Mesendoderm (in vitro differentiated cells): Measurements from ENCODE around the gene WNT5B.

Experiments
- DNase-seq: peaks from one replicate; pipeline ENCODE4 v3.0.0; 2013
- H2AK5ac ChIP-seq: 2 replicates; pipeline ENCODE4 v1.6.1; 2013; ENCODE audit warnings: low read length, inconsistent platforms
- H2BK120ac ChIP-seq: 2 replicates; pipeline ENCODE4 v1.6.1; 2013; ENCODE audit warnings: low read depth, mild to moderate bottlenecking, low read length, moderate library complexity, mixed read lengths
- H2BK15ac ChIP-seq: replicated peaks from 2 replicates; pipeline ENCODE4 v1.6.1; 2013; ENCODE audit warnings: low read depth, mild to moderate bottlenecking, moderate library complexity
- H2BK5ac ChIP-seq: 2 replicates; pipeline ENCODE4 v1.6.1; 2013; ENCODE audit warnings: low read length, inconsistent platforms
- H3K18ac ChIP-seq: 2 replicates; pipeline ENCODE4 v1.6.1; 2013; ENCODE audit warnings: mild to moderate bottlenecking, low read length, mixed read lengths
- H3K23ac ChIP-seq: one replicate; pipeline ENCODE4 v1.6.1; 2013; ENCODE audit warnings: low read length
- H3K27ac ChIP-seq: 2 replicates; pipeline ENCODE4 v1.5.1; 2013; ENCODE audit warnings: low read depth, mild to moderate bottlenecking, inconsistent platforms, low read length, moderate library complexity
- H3K27me3 ChIP-seq: 2 replicates; pipeline ENCODE4 v1.6.1; 2013; ENCODE audit warnings: low read length, control low read depth, mild to moderate bottlenecking, inconsistent platforms; ENCODE audit not compliant: insufficient read depth, poor library complexity
- H3K36me3 ChIP-seq: 2 replicates; pipeline ENCODE4 v1.6.1; 2013; ENCODE audit warnings: low read length, inconsistent platforms; ENCODE audit not compliant: control insufficient read depth, insufficient read depth
- H3K4ac ChIP-seq: one replicate; pipeline ENCODE4 v1.6.1; 2013; ENCODE audit warnings: low read depth, mild to moderate bottlenecking, low read length, moderate library complexity
- H3K4me1 ChIP-seq: 2 replicates; pipeline ENCODE4 v1.6.1; 2013; ENCODE audit warnings: low read depth, low read length, inconsistent platforms; ENCODE audit not compliant: control insufficient read depth
- H3K4me2 ChIP-seq: 2 replicates; pipeline ENCODE4 v1.6.1; 2013; ENCODE audit warnings: low read length
- H3K4me3 ChIP-seq: 2 replicates; pipeline ENCODE4 v1.5.1; 2013; ENCODE audit warnings: mild to moderate bottlenecking, low read length
- H3K56ac ChIP-seq: one replicate; pipeline ENCODE4 v1.6.1; 2013; ENCODE audit warnings: low read length
- H3K79me1 ChIP-seq: 2 replicates; pipeline ENCODE4 v1.6.1; 2013; ENCODE audit warnings: low read length, inconsistent platforms
- H3K79me2 ChIP-seq: 2 replicates; pipeline ENCODE4 v1.6.1; 2013; ENCODE audit warnings: mild to moderate bottlenecking, low read length; ENCODE audit not compliant: control insufficient read depth, insufficient read depth
- H3K9ac ChIP-seq: 2 replicates; pipeline ENCODE4 v1.6.1; 2013; ENCODE audit warnings: low read length, inconsistent platforms
- H4K5ac ChIP-seq: one replicate; pipeline ENCODE4 v1.6.1; 2013; ENCODE audit warnings: low read length
- H4K8ac ChIP-seq: one replicate; pipeline ENCODE4 v1.6.1; 2013; ENCODE audit warnings: low read depth, mild to moderate bottlenecking, control low read depth, low read length, moderate library complexity
- WGBS: extraction: QIAGEN DNeasy Blood & Tissue Kit; methylation state at CpG from one replicate; pipeline ENCODE4 v1.1.7; 2013; ENCODE audit warnings: low lambda C conversion rate, missing lambda C conversion rate; ENCODE audit not compliant: insufficient coverage; ENCODE audit errors: extremely low coverage; 5-methylcytosine and 5-hydroxymethylcytosine counted together

The WNT5B gene

DNA sequence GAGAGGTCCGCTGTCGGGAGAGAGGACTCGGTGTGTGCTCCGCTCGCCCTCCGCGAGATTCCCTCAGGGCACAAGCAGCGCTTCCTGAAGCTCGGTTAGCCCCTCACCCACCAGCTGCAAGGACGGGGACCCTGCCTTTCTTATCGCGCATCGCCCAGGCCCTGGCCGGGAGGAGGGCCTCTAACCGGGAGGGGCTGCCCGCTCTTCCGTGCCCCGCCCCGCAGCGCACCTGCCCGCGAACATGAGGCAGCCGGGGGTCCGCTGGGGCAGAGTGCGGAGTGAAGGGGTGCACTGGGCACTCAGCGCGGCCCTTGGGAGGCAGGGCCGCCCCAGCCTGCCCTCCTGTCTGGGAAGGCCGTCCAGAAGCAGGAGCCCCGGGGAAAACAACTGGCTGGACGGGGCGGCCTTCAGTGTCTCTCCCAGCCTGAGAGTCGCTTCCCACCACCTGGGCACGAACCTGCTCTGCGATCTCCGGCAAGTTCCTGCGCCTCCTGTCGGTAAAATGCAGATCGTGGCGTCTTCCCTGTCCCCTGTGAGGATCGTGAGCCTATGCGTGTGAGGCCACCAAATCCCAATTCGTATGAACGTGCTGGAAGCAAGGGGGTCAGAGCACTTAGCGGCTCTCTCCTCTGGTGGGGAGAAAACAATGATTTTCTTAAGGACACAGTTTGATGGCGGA, 33.9 kb downstream of the WNT5B start:
- H3K4me2 ChIP-seq: peak overlapping the region; percentile 61
- H3K27ac ChIP-seq: peak overlapping the region; percentile 13
- no peak overlapping the region for H3K4ac ChIP-seq
- no CpG with 5 or more reads among the region's 46 CpGs for WGBS
- H2BK15ac ChIP-seq: no peak overlapping the region
- H3K56ac ChIP-seq: peak overlapping the region; percentile 40
- H3K9ac ChIP-seq: peak overlapping the region; percentile 51
- no peaks in the 10 kb centered on the region for H3K36me3 ChIP-seq
- peak; percentile 98 for DNase-seq
- H3K4me3 ChIP-seq: peak overlapping the region; percentile 51
- H3K79me2 ChIP-seq: no peaks in the 10 kb centered on the region
- no peak overlapping the region for H3K18ac ChIP-seq
- no peaks in the 10 kb centered on the region for H3K79me1 ChIP-seq
- no peak overlapping the region for H3K23ac ChIP-seq
- H3K27me3 ChIP-seq: no peaks in the 10 kb centered on the region
- no peak overlapping the region for H2BK120ac ChIP-seq
- no peaks in the 10 kb centered on the region for H3K4me1 ChIP-seq
- no peak overlapping the region for H4K8ac ChIP-seq
- no peak overlapping the region for H4K5ac ChIP-seq
- no peak overlapping the region for H2AK5ac ChIP-seq
- H2BK5ac ChIP-seq: no peak overlapping the region

DNA sequence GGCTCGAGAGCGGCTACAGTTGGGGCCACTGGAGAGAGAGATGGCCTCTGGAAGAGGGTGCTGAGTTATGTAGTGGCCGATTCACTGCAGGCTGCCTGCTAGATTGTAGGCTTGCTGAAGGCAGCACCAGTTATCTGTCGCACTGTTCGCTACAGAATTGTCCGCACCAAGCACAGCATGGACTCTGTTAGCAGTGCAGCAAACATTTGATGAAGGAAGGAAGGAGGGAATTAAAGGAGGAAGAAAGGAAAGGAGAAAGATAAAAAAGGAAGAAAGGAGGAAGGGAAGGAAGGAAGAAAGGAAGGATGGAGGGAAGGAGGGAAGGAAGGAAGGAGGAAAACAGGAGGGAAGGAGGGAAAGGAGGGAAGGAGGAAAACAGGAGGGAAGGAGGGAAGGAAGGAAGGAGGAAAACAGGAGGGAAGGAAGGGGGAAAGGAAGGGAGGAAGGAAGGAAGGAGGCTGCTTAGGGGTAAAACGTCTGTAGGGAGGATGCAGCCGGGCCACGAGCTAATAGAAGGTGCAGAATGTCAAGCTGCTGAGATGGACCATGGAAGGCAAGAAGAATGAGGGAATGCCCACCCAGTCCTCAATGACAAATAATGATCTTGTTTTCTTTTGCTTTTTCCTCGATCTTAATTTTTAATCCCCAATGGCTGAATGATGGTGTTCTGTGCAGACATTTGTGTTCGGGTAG, 34.6 kb downstream of the WNT5B start:
- H3K9ac ChIP-seq: no peak overlapping the region
- no peak overlapping the region for H4K5ac ChIP-seq
- H2BK5ac ChIP-seq: no peak overlapping the region
- no peak overlapping the region for H3K4ac ChIP-seq
- H2BK120ac ChIP-seq: no peak overlapping the region
- no peak overlapping the region for H2AK5ac ChIP-seq
- H3K18ac ChIP-seq: no peak overlapping the region
- no peaks in the 10 kb centered on the region for H3K79me1 ChIP-seq
- no peaks in the 10 kb centered on the region for H3K27me3 ChIP-seq
- H4K8ac ChIP-seq: no peak overlapping the region
- H3K56ac ChIP-seq: no peak overlapping the region
- H2BK15ac ChIP-seq: no peak overlapping the region
- H3K4me2 ChIP-seq: no peak overlapping the region
- no peak overlapping the region for H3K27ac ChIP-seq
- WGBS: no CpG with 5 or more reads among the region's 11 CpGs
- no peak for DNase-seq
- H3K4me3 ChIP-seq: no peak overlapping the region
- H3K23ac ChIP-seq: no peak overlapping the region
- H3K36me3 ChIP-seq: no peaks in the 10 kb centered on the region
- no peaks in the 10 kb centered on the region for H3K79me2 ChIP-seq
- H3K4me1 ChIP-seq: no peaks in the 10 kb centered on the region

DNA sequence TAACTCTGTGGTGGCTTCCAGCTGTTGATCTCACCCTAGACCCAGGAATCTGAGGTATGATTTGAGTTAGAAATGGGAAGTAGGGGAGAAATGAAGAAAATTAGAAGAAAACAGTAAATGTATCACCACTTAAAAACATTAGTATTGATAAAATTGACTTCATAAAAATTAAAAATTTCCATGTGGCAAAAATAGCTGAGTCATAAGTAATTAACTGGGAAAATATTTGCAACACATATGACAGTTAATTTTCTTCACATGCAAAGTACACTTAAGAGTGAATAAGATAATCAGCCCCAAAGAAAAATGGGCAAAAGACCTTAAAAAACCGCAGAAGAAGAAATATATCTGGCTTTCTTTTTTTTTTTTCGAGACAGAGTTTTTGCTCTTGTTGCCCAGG, 36.3 kb downstream of the WNT5B start:
- no peak overlapping the region for H3K4me3 ChIP-seq
- WGBS: no CpG with 5 or more reads among the region's 2 CpGs
- no peak overlapping the region for H3K27ac ChIP-seq
- H3K27me3 ChIP-seq: no peaks in the 10 kb centered on the region
- no peak overlapping the region for H2BK120ac ChIP-seq
- no peak overlapping the region for H3K56ac ChIP-seq
- no peak overlapping the region for H3K4me2 ChIP-seq
- no peak overlapping the region for H2BK15ac ChIP-seq
- no peaks in the 10 kb centered on the region for H3K4me1 ChIP-seq
- H3K36me3 ChIP-seq: no peaks in the 10 kb centered on the region
- no peak overlapping the region for H3K23ac ChIP-seq
- H2AK5ac ChIP-seq: no peak overlapping the region
- H3K79me2 ChIP-seq: no peaks in the 10 kb centered on the region
- H3K9ac ChIP-seq: no peak overlapping the region
- H4K8ac ChIP-seq: no peak overlapping the region
- no peaks in the 10 kb centered on the region for H3K79me1 ChIP-seq
- no peak overlapping the region for H4K5ac ChIP-seq
- H3K18ac ChIP-seq: no peak overlapping the region
- no peak for DNase-seq
- H3K4ac ChIP-seq: no peak overlapping the region
- H2BK5ac ChIP-seq: no peak overlapping the region

DNA sequence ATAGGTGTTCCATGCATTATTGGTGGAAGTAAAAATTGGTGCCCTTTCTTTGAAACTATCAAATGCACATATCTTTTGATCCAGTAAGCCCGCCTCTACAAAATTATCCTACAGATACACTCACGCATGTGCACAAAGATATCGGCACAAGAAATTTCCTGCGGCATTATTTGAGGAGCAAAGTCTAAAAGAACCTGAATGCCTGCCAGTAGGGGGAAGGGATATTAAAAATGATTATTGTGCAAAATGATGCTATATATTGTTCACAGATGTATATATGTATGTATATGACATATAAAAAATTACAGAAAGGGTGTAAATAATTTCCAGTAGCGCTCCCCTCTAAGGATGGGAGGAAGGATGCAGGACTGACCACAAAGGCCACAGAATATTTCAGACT, 37.2 kb downstream of the WNT5B start:
- H2BK120ac ChIP-seq: no peak overlapping the region
- no peak overlapping the region for H3K4ac ChIP-seq
- H3K9ac ChIP-seq: no peak overlapping the region
- no peaks in the 10 kb centered on the region for H3K4me1 ChIP-seq
- no peak overlapping the region for H3K4me3 ChIP-seq
- no peak for DNase-seq
- H3K36me3 ChIP-seq: no peaks in the 10 kb centered on the region
- H3K18ac ChIP-seq: no peak overlapping the region
- no peak overlapping the region for H2BK15ac ChIP-seq
- H3K56ac ChIP-seq: no peak overlapping the region
- no peak overlapping the region for H3K23ac ChIP-seq
- no peak overlapping the region for H4K5ac ChIP-seq
- no peak overlapping the region for H3K27ac ChIP-seq
- WGBS: no CpG with 5 or more reads among the region's 5 CpGs
- no peaks in the 10 kb centered on the region for H3K79me2 ChIP-seq
- H4K8ac ChIP-seq: no peak overlapping the region
- no peak overlapping the region for H3K4me2 ChIP-seq
- H3K27me3 ChIP-seq: no peaks in the 10 kb centered on the region
- no peak overlapping the region for H2BK5ac ChIP-seq
- H3K79me1 ChIP-seq: no peaks in the 10 kb centered on the region
- H2AK5ac ChIP-seq: no peak overlapping the region

DNA sequence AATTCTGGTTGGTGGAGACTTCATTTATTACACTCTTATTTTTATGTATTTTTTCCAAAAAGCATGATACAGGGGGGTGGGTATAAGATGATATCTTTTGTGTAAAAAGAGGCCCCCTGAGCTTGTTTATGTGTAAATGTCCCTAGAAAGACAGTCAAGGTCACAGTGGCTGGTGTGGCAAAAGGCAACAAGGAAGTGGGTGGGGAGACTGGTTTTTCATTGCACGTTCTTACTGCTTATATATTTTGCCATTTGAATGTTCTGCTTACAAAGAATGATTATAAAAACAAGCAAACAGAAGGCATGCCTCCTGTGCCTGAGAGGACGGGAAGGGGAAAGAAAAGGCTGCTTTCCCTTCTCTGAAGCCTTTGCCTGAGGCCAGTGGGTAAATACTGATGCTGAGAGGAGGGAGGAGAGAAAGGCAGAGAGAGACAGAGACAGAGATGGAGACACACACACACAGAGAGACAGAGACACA, 37.7 kb downstream of the WNT5B start:
- Histone ChIP-seq H3K79me1 (no peaks in the 10 kb centered on the region), H2BK120ac (no peak overlapping the region), H3K79me2 (no peaks in the 10 kb centered on the region), H3K4me1 (no peaks in the 10 kb centered on the region), H3K9ac (no peak overlapping the region), H3K23ac (no peak overlapping the region), H4K5ac (no peak overlapping the region), H3K27ac (no peak overlapping the region), H3K56ac (no peak overlapping the region), H3K4me3 (no peak overlapping the region), H3K4ac (no peak overlapping the region), H2BK15ac (no peak overlapping the region), H2AK5ac (no peak overlapping the region), H3K27me3 (no peaks in the 10 kb centered on the region), H3K18ac (no peak overlapping the region), H4K8ac (no peak overlapping the region), H2BK5ac (no peak overlapping the region), H3K36me3 (no peaks in the 10 kb centered on the region), H3K4me2 (no peak overlapping the region)
- no peak for DNase-seq
- no CpG with 5 or more reads among the region's 2 CpGs for WGBS
